K562 (cell line): Measurements from ENCODE around the gene PLXND1. TPM values are rescaled to one million over a fixed set of nuclear protein-coding genes. Genes with fewer than 3 reads are reported as not detected.

Experiments used
- ATAC-seq: fragments of 200-7000 bp; cut with Tn5 transposase; 3 replicates; pipeline ENCODE4 v1.9.1; 2020; ENCODE audit warnings: moderate library complexity
- BruUV-seq: library from RNA; stranded (reverse); fragments of 400-500 nt; replicated peaks from 2 replicates; lab custom pipeline; 2021; lab: Mats Ljungman, UMichigan
- CTCF ChIA-PET: fragments of 300-600 bp; formaldehyde crosslinking; extraction: SDS; loops from one replicate; lab custom pipeline; 2021; ENCODE audit warnings: low intra/inter-chr PET ratio; lab: Yijun Ruan, JAX
- POLR2A ChIA-PET: fragments of 300-600, 350-650 bp; sonication (Branson Sonifier 250); formaldehyde crosslinking; extraction: SDS; loops from one replicate; lab custom pipeline; 2021; ENCODE audit warnings: antibody characterized with exemption, inconsistent platforms; lab: Yijun Ruan, JAX
- DNase-seq, 4 experiments: peaks; one replicate each; pipeline versions ENCODE4 v3.0.0 to v3.0.0-alpha.2; 2011 to 2018; ENCODE audit warnings: low spot score in 3 of 4, mixed read lengths in 3 of 4; ENCODE audit errors: extremely low read depth in 1 of 4
- FAIRE-seq: peaks from 2 replicates; lab custom pipeline; 2011; peaks lifted over from hg19 to GRCh38; lab: Jason Lieb, UNC
- H2AFZ ChIP-seq: 2 replicates; pipeline ENCODE4 v1.6.0; 2011; ENCODE audit warnings: low read depth, low read length, control low read depth, inconsistent platforms
- H3K27ac ChIP-seq: fragments of 200-600 bp; 3 replicates; pipeline ENCODE4 v1.8.0; 2011; ENCODE audit warnings: low read depth, mild to moderate bottlenecking, control low read depth, inconsistent platforms, low read length, moderate library complexity, mixed read lengths; ENCODE audit errors: extremely low read depth
- H3K27me3 ChIP-seq, 2 experiments: fragments of 300-600 bp in 1 of 2; 2 replicates in 1 of 2; 3 replicates in 1 of 2; pipeline versions ENCODE4 v1.6.0 to v1.8.0; 2011; ENCODE audit warnings: inconsistent platforms in 2 of 2, low read length in 2 of 2, mild to moderate bottlenecking in 1 of 2, mixed read lengths in 1 of 2, moderate library complexity in 1 of 2; ENCODE audit not compliant: control insufficient read depth in 2 of 2, insufficient read depth in 2 of 2
- H3K36me3 ChIP-seq: fragments of 300-600 bp; 3 replicates; pipeline ENCODE4 v1.8.0; 2011; ENCODE audit warnings: mild to moderate bottlenecking, low read length, inconsistent platforms; ENCODE audit not compliant: control insufficient read depth, insufficient read depth
- H3K4me1 ChIP-seq, 2 experiments: fragments of 200-600 bp in 1 of 2; replicated peaks in 1 of 2; 2 replicates in 1 of 2; 3 replicates in 1 of 2; pipeline versions ENCODE4 v1.5.1 to v1.8.0; 2011; ENCODE audit warnings: inconsistent platforms in 2 of 2, low read length in 2 of 2, mild to moderate bottlenecking in 1 of 2, mixed read lengths in 1 of 2, moderate library complexity in 1 of 2; ENCODE audit not compliant: control insufficient read depth in 2 of 2, insufficient read depth in 2 of 2
- H3K4me2 ChIP-seq: 2 replicates; pipeline ENCODE4 v1.6.1; 2011; ENCODE audit warnings: low read length, control low read depth, inconsistent platforms, mixed read lengths; ENCODE audit not compliant: insufficient read depth
- H3K4me3 ChIP-seq: fragments of 200-600 bp; sonication (generic), shearing (Covaris generic); 2 replicates; pipeline ENCODE4 v1.5.1; 2016; ENCODE audit warnings: control low read depth, inconsistent platforms
- H3K79me2 ChIP-seq: fragments of 200-600 bp; 3 replicates; pipeline ENCODE4 v1.8.0; 2011; ENCODE audit warnings: low read length, inconsistent platforms; ENCODE audit not compliant: control insufficient read depth, insufficient read depth
- H3K9ac ChIP-seq, 2 experiments: 2 replicates each; pipeline versions ENCODE4 v1.6.0 to v1.6.1; 2011; ENCODE audit warnings: low read depth in 2 of 2, low read length in 2 of 2, control low read depth in 1 of 2, inconsistent platforms in 1 of 2, mild to moderate bottlenecking in 1 of 2, mixed read lengths in 1 of 2; ENCODE audit not compliant: insufficient read depth in 1 of 2
- H3K9me1 ChIP-seq: one replicate; pipeline ENCODE4 v1.6.0; 2011; ENCODE audit warnings: inconsistent platforms, mild to moderate bottlenecking, low read length, moderate library complexity; ENCODE audit not compliant: control insufficient read depth, insufficient read depth
- H3K9me3 ChIP-seq: replicated peaks from 2 replicates; pipeline ENCODE4 v1.5.1; 2011; ENCODE audit warnings: low read depth, low read length, inconsistent platforms; ENCODE audit not compliant: control insufficient read depth, insufficient read depth
- H4K20me1 ChIP-seq: replicated peaks from 2 replicates; pipeline ENCODE4 v1.6.1; 2011; ENCODE audit warnings: low read length, inconsistent platforms, mixed read lengths; ENCODE audit not compliant: control insufficient read depth, insufficient read depth
- BRD9 ChIP-seq: fragments of 450-650 bp; IDR thresholded peaks from 2 replicates; pipeline ENCODE4 v1.6.1; 2018; ENCODE audit warnings: low read depth; ENCODE audit not compliant: partially characterized antibody
- EHMT2 ChIP-seq: fragments of 450-650 bp; IDR thresholded peaks from 2 replicates; pipeline ENCODE4 v1.6.1; 2018; ENCODE audit warnings: antibody characterized with exemption
- ILF3 ChIP-seq: fragments of 450-650 bp; IDR thresholded peaks from 2 replicates; pipeline ENCODE4 v1.6.1; 2018; ENCODE audit warnings: antibody characterized with exemption, mild to moderate bottlenecking, moderate library complexity, borderline replicate concordance
- MYBL2 ChIP-seq, 2 experiments: fragments of 450-650 bp in 1 of 2; sonication (generic) in 1 of 2; formaldehyde crosslinking in 1 of 2; IDR thresholded peaks; 2 replicates each; pipeline versions ENCODE4 v1.6.1 to v1.8.1; 2017 to 2022; ENCODE audit warnings: borderline replicate concordance in 1 of 2, inconsistent platforms in 1 of 2, low read depth in 1 of 2, mild to moderate bottlenecking in 1 of 2, missing genetic modification reagents in 1 of 2, moderate library complexity in 1 of 2
- SMAD2 ChIP-seq: fragments of 150-350 bp; IDR thresholded peaks from 2 replicates; pipeline ENCODE4 v1.6.1; 2014; ENCODE audit warnings: low read depth, mild to moderate bottlenecking, low read length
- TAL1 ChIP-seq: fragments of 450-650 bp; IDR thresholded peaks from 2 replicates; pipeline ENCODE4 v1.6.1; 2016; ENCODE audit warnings: mild to moderate bottlenecking
- TEAD2 ChIP-seq: fragments of 450-650 bp; IDR thresholded peaks from 2 replicates; pipeline ENCODE4 v1.6.1; 2016; ENCODE audit warnings: missing genetic modification characterization, control low read depth, missing compliant biosample characterization
- ZNF253 ChIP-seq: fragments of 250-450 bp; sonication (Bioruptor Pico); conservative IDR thresholded peaks from 2 replicates; pipeline ENCODE4 v1.6.1; 2021; ENCODE audit warnings: mild to moderate bottlenecking
- ZNF76 ChIP-seq: fragments of 250-450 bp; sonication (Bioruptor Pico); IDR thresholded peaks from 2 replicates; pipeline ENCODE4 v1.4.0; 2020; ENCODE audit warnings: mild to moderate bottlenecking, moderate library complexity, borderline replicate concordance
- WGBS: fragments of 100-300 bp; shearing (Covaris generic); methylation state at CpG from one replicate; pipeline ENCODE4 v1.1.6; 2016; ENCODE audit warnings: low coverage, mixed read lengths; ENCODE audit not compliant: insufficient coverage; ENCODE audit errors: missing lambda C conversion rate; 5-methylcytosine and 5-hydroxymethylcytosine counted together
- in situ Hi-C: fragments of 300-500 bp; cut with MboI; formaldehyde crosslinking; loops from 4 replicates; pipeline ENCODE4 v1.15.0; 2018; ENCODE audit warnings: inconsistent platforms, mixed read lengths
- intact Hi-C: fragments of 100-400 bp; cut with micrococcal nuclease; formaldehyde crosslinking; loops from 2 replicates; pipeline ENCODE4 v1.14.2; 2022
- polyA plus RNA-seq, 8 experiments: library from polyadenylated mRNA; depleted of rRNA in 4 of 8; stranded (reverse) in 5 of 8; unstranded in 3 of 8; fragments of >200 nt; fragmentation: Nextera tagmentation in 2 of 8; fragmentation: Illumina TruSeq in 1 of 8; extraction: Ambion mirVana in 2 of 8; extraction: Trizol in 1 of 8; gene quantifications; 2 replicates each; pipeline versions ENCODE4 v1.2.1 to v1.2.3, GENCODE V29; 2011 to 2014; ENCODE audit warnings: inconsistent platforms in 1 of 8, missing spikeins in 1 of 8
- total RNA-seq, 7 experiments: library from RNA; depleted of rRNA in 6 of 7; stranded (reverse); fragments of >200 nt in 6 of 7; fragmentation: Illumina TruSeq in 2 of 7; extraction: Trizol in 2 of 7; gene quantifications; 2 replicates each; pipeline versions ENCODE4 v1.2.1 to v1.2.3, GENCODE V29; 2011 to 2021; ENCODE audit warnings: low replicate concordance in 1 of 7
- TF ChIP-seq, protein P1 (sequence below): fragments of 250-450 bp; sonication (Bioruptor Pico); IDR thresholded peaks from 2 replicates; pipeline ENCODE4 v1.4.0; 2020; ENCODE audit warnings: mild to moderate bottlenecking, moderate library complexity, borderline replicate concordance

The PLXND1 gene
- total and polyA plus RNA-seq, 9 of the 15 experiments (the other 6 are each of a cell fraction or from before 2014, with no cell fraction given): 0.34 to 28.8 (median 14.0) TPM

GRCh38 chr3:129548104-129548965 lies 58.1 kb downstream of the PLXND1 start:
- FAIRE-seq (no peak), DNase-seq (no peak), ATAC-seq (no peak)
- no TSS peak for BruUV-seq
- H2AFZ ChIP-seq: no peak overlapping the region
- ChIA-PET CTCF (no interaction called here), POLR2A (no interaction called here)
- no peaks in the 10 kb centered on the region for H3K9me1 ChIP-seq
- H3K36me3 ChIP-seq: no peaks in the 10 kb centered on the region
- H3K27me3 ChIP-seq: no peaks in the 10 kb centered on the region
- 47% methylated on average over 10 of the region's 19 CpGs for WGBS
- no peaks in the 10 kb centered on the region for H3K9me3 ChIP-seq
- H3K4me3 ChIP-seq: no peak overlapping the region
- H3K4me1 ChIP-seq: peaks cover 0 to 28% of the 10 kb centered on the region in 2 experiments; a peak in 2 of 5 replicates
- H3K9ac ChIP-seq: no peak overlapping the region; a peak in 1 of 4 replicates
- no peak overlapping the region for H3K4me2 ChIP-seq
- H3K27ac ChIP-seq: no peak overlapping the region
- in situ Hi-C loops (no loop called here), intact Hi-C loops (no loop called here)
- TF ChIP-seq MYBL2 (IDR thresholded peaks at IDR 0.05; ENCODE audit: low read depth): no peak
- no peak for TF ChIP-seq MYBL2 (CRISPR knock-in tag; IDR thresholded peaks at IDR 0.05; ENCODE audit: borderline replicate concordance)
- TF ChIP-seq EHMT2: no peak
- TF ChIP-seq, protein P1, sequence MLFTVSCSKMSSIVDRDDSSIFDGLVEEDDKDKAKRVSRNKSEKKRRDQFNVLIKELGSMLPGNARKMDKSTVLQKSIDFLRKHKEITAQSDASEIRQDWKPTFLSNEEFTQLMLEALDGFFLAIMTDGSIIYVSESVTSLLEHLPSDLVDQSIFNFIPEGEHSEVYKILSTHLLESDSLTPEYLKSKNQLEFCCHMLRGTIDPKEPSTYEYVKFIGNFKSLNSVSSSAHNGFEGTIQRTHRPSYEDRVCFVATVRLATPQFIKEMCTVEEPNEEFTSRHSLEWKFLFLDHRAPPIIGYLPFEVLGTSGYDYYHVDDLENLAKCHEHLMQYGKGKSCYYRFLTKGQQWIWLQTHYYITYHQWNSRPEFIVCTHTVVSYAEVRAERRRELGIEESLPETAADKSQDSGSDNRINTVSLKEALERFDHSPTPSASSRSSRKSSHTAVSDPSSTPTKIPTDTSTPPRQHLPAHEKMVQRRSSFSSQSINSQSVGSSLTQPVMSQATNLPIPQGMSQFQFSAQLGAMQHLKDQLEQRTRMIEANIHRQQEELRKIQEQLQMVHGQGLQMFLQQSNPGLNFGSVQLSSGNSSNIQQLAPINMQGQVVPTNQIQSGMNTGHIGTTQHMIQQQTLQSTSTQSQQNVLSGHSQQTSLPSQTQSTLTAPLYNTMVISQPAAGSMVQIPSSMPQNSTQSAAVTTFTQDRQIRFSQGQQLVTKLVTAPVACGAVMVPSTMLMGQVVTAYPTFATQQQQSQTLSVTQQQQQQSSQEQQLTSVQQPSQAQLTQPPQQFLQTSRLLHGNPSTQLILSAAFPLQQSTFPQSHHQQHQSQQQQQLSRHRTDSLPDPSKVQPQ (CRISPR knock-in tag): no peak
- no peak for TF ChIP-seq SMAD2
- TF ChIP-seq BRD9: no peak
- no peak for TF ChIP-seq ZNF76 (CRISPR knock-in tag)
- no peak for TF ChIP-seq TEAD2
- no peak for TF ChIP-seq TAL1
- no peak for TF ChIP-seq ZNF253 (CRISPR knock-in tag)
- TF ChIP-seq ILF3: no peak
- no peaks in the 10 kb centered on the region for H3K79me2 ChIP-seq
- H4K20me1 ChIP-seq: no peaks in the 10 kb centered on the region
